ENCODE results near the gene SORCS1.

SORCS1 gene

DNA sequence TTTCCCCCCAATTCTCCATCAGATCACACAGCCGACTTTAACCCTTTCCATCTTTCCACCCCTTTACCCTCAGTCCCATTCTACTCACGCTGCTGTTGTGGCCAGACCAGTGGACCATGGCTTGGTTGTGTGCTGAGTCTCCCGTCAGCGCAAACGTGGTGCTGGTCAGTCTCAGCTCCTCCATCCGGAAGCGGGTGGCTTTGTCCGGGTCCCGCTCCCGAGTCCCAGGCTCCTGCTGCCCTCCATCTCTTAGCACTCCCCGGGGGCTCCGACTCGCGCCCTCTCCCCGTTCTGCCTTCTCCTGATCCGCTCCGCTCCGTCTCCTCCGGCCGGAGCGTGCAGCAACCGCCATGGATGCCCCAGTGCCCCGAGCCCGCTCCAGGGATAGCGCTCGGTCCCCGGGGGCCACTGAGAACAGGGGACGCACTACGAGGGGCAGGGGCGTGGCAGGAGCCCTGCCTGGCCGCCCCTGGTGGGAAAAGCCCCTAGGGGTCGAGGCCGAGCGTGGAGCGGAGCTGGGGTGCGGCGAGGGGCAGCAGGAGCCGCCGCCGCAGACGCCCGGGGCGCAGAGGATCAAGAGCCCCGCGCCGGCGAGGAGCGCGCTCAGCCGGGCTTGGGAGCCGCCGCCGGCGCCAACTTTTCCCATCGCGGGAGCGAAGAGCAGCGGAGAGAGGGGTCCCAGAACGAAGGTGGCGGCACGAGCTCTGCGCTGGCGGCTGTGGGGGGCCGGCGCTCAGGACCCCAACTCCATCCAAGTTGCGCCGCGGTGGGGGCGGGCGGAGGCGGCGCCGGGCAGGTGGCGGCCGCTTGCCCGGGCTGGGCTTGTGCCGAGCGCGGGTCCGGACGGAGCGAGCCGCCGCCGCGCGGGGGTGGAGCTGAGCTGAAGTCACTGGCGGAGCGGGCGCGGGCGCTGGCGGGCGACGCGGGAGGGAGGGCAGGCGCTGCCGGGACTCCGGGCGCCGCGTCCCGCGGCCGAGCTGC lies at the start of gene SORCS1:
Gene SORCS1 (minus strand): TSS at position 826 of the 981 bp plus-strand sequence.
- no peak for DNase-seq (ENCODE audit: low spot score)

DNA sequence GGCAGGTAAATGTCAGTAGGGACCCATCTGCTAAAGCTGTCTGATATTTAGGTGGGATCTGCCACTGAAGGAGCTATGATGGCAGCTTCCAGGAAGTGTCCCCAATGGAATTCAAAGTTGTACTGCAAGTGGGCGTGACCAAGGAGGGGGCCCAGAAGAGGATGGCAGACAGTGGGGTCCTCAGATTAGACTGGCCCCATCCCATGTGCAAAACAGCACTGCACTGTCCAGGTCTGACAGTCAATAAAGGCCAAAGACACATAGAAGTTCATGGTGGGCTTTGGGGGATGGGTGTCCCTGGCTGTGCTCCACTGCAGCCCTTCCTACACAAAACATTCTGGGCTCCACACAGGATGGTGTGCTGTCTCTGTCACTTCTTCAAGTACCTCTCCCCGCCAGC lies 49.8 kb upstream of the SORCS1 start:
- DNase-seq (ENCODE audit: low spot score) = no peak

DNA sequence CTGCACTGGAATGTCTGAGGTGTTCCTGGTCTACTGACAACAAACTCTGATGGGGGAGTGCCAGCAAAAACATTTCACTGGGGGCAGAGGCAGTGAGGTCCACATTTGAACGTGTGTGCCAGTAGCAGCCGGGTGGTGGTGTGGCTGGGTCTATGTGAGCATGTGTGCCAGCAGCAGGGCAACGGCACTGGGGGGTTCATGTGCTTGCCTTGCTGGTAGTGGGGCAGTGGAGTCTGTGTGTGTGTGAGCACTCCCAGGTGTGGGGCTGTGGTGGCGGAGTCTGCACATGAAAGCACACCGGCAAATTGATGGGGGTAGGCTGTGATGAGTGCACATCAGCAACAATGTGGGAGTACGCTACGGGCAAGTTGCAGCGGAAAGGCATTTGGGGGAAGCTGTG lies 49.4 kb upstream of the SORCS1 start:
- DNase-seq (ENCODE audit: low spot score) = no peak

GRCh38 chr10:107206833-107207232 lies 42.3 kb upstream of the SORCS1 start:
- no peak for DNase-seq (ENCODE audit: low spot score)

GRCh38 chr10:107169516-107169915 lies 5.0 kb upstream of the SORCS1 start:
- no peak for DNase-seq (ENCODE audit: low spot score)

GRCh38 chr10:107168738-107169137 lies 4.2 kb upstream of the SORCS1 start:
- DNase-seq (ENCODE audit: low spot score) = no peak

DNA sequence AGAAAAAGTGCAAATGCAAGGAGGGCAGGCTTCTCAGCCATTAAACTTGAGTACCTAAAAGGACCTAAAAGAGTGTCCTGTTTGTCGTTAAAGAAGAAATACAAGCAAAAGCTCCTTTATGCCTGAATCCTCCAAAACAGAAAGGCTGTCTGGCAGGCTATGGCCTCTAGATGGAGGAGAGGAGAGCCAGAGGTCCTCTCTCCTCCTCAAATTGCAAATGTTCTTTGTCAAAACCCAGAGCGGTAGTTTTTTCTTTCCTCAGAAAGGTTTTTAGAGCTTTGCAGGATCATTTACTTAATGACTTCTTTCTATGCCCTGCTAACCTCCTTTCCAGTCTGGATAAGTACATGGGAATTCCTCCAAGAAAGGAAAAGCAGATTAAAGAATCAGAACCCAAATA lies 1.9 kb upstream of the SORCS1 start:
- no peak for DNase-seq (ENCODE audit: low spot score)

DNA sequence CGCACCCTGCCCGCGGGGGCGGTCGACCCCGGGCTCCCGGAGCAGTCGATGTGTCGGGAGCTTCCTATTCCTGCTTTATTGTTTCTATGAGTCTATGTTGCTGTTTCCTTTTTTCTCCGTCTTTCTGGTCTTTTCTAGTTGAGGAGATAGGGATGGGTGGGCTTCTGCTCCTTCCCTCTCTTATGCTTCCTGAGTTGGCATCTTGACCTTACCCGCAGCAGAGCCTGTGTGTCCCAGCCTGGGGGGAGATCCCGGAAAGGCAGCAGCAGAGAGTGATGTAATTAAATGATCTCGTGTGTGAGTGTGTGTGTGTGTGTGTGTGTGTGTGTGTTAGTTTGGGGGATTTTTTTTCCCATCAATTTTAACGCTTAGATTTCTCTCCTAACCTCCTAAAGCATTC lies 486 bp upstream of the SORCS1 start:
- DNase-seq (ENCODE audit: low spot score) = no peak

- no peak for DNase-seq (ENCODE audit: low spot score)
Measured at GRCh38 chr10:107163076-107163855, 1.2 kb downstream of the SORCS1 start.

- DNase-seq (ENCODE audit: low spot score) = no peak
Measured at GRCh38 chr10:107160866-107161265, 3.6 kb downstream of the SORCS1 start.

GRCh38 chr10:107159871-107160270 lies 4.6 kb downstream of the SORCS1 start:
- DNase-seq (ENCODE audit: low spot score) = no peak

DNA sequence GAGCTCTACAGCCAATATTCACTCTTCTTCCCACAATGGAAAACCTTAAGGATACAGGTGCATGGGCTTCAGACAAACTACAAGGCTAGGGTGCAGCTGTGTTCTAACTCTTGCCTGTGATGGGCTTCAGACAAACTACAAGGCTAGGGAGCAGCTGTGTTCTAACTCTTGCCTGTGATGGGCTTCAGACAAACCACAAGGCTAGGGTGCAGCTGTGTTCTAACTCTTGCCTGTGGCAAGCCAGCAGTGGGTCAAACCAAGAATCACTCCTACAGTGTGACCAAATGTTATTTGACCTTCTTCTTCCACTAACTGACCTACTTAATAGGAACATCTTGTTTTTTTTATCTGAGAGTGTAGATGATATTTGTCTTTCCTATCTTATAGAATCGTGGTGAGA lies 7.4 kb downstream of the SORCS1 start:
- DNase-seq (ENCODE audit: low spot score) = no peak

DNA sequence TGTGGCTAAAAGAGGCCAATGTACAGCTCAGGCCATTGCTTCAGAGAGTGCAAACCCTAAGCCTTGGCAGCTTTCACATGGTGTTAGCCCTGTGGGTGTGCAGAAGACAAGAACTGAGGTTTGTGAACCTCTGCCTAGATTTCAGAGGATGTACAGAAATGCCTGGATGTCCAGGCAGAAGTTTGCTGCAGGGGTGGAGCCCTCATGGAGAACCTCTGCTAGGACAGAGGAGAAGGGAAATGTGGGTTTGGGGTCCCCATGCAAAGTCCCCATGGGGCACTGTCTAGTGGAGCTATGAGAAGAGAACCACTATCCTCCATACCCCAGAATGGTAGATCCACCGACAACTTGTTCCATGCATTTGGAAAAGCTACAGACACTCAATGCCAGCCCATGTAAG lies 12.4 kb downstream of the SORCS1 start:
- no peak for DNase-seq (ENCODE audit: low spot score)

DNA sequence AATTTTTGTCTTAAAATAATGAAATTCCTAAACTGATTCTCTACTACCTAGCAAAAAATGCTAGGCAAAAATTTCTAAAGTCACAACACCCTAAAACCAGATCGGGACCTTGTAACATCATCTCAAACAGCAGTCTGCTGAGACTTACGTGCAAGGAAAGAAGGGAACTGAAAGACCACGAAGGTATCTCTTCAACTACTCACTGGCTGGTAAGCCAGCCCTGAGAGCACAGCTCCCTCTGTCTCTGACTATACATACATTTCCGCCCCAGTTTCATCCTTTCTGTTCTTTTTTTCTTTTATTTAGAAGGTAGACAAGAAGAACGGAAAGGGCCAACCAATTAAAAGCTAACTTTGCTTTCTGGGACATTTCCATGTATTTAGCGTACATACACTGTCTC lies 15.6 kb downstream of the SORCS1 start:
- no peak for DNase-seq (ENCODE audit: low spot score)

DNA sequence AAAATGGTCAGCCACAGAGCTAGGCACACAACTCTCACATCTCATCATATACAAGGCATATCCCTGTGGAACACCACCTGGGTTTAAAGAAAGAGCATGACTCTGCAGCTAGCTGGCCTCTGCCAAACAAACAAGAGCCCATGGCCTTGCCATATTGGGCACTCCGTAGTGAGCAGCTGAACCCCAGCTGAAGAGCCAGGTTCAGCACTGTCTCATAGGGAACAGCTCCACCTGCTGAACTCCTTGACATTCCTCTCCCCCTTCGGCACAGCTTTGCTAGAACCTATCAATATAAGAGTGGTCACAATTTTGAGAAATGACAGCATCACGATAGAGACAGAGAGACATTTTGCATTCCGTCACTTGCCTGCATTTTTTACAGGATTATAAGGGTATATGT lies 20.0 kb downstream of the SORCS1 start:
- DNase-seq (ENCODE audit: low spot score) = no peak

GRCh38 chr10:107141524-107142061 lies 22.9 kb downstream of the SORCS1 start:
- DNase-seq (ENCODE audit: low spot score) = no peak

- no peak for DNase-seq (ENCODE audit: low spot score)
Measured at GRCh38 chr10:107139237-107139636, 25.3 kb downstream of the SORCS1 start.

DNA sequence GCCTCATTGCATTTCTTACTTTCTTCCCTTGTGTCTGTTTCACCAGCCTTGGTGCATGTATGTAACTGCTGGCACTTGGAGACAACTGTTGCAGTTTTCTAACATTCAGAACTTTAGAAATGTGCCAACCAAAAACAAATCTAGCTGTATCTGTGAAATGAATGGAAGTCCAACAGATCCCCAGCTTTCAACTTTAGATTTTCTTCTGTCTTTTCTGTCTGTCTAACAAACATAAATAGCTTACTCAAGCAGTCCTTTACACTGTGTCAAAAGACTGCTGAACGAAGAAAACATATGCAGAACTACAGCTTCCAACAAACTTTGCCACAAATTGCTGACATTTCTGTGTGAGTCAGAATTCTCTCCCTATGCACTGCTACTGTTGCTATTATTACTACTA lies 30.9 kb downstream of the SORCS1 start:
- DNase-seq (ENCODE audit: low spot score) = no peak

- DNase-seq (ENCODE audit: low spot score) = no peak
Measured at GRCh38 chr10:107129000-107129399, 35.5 kb downstream of the SORCS1 start.

DNA sequence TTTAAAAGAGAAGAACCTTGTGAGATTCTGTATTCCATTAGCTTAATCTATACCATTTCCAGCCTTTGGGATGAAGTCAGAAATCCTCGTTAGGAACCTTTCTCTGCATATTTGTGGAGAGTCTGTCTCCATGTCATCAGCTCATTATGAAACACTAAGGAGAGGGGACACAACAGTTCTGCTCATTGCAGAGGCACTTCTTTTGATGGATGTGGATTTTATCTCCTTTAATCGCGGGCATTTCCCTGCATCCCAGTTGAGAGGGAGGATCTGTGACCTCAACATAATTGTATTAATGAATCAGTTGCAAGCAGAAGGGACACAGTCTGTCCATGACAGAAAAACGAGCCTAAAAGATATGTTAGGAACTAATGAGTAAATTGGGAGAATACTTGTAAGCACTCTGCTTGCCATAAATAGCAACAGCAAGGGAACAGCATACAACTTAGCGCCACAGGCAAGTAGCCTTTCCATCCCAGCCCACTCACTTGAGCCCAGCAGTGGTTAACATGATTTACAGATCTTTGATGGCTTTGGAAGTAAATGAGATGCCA lies 37.9 kb downstream of the SORCS1 start:
- no peak for DNase-seq (ENCODE audit: low spot score)

- DNase-seq (ENCODE audit: low spot score) = no peak
Measured at GRCh38 chr10:107122703-107123102, 41.8 kb downstream of the SORCS1 start.

- DNase-seq (ENCODE audit: low spot score) = no peak
Measured at GRCh38 chr10:107118866-107119265, 45.6 kb downstream of the SORCS1 start.
